Astrocyte (in vitro differentiated cells and primary cell): ENCODE results near the gene TRIO.

ENCODE experiments used
- EZH2 ChIP-seq: IDR thresholded peaks from 2 replicates; pipeline ENCODE4 v1.6.1; 2012; ENCODE audit warnings: mild to moderate bottlenecking, low read length, inconsistent platforms; ENCODE audit not compliant: insufficient read depth
- TF ChIP-seq, protein P1 (sequence below): IDR thresholded peaks from 2 replicates; pipeline ENCODE4 v1.5.1; 2011; ENCODE audit warnings: low read depth, mild to moderate bottlenecking, inconsistent platforms, low read length, moderate library complexity; ENCODE audit not compliant: insufficient read depth

DNA sequence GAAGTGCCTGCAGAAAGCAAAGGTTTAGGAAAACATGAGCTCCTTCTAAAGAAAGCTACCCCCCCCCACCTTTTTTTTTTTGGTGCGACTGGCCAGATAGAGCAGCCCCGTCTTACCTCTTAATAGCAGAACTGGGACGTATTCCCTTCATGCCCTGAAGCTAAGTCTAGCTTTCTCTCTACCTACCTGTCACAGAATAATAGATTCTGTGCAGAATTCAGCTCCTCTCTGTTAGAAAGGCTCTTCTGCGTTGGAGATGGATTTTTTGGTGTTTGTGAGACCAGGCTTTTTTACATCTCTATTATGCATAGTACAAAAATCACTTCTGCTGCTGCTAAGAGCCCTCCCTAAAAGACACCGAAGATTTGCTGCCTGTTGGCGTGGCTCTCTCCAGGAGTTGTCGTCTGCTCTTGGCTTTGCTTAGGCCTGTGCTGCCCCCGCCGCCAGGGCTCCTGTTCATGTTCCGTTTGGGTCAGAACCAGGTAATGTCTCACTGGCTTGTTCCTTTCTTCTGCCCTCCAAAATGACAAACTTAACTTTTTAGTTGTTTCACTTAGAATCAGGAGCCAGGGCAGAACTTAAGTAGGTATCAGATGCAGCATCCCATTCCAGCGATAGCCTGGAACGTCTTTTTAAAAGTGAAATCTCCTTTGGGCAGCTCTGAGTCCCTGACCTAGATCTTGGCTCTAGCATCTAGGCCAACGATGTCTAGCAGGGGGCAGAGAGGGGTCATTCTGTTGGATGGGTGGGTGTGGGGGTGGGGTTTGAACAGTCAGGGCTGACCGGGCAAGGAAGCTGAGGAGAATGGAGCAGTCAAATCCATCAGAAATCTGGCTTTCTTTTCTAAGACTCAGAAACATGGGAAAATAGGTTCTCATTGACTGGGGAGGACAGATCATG lies 2.5 kb downstream of the TRIO start:
- TF ChIP-seq, protein P1, sequence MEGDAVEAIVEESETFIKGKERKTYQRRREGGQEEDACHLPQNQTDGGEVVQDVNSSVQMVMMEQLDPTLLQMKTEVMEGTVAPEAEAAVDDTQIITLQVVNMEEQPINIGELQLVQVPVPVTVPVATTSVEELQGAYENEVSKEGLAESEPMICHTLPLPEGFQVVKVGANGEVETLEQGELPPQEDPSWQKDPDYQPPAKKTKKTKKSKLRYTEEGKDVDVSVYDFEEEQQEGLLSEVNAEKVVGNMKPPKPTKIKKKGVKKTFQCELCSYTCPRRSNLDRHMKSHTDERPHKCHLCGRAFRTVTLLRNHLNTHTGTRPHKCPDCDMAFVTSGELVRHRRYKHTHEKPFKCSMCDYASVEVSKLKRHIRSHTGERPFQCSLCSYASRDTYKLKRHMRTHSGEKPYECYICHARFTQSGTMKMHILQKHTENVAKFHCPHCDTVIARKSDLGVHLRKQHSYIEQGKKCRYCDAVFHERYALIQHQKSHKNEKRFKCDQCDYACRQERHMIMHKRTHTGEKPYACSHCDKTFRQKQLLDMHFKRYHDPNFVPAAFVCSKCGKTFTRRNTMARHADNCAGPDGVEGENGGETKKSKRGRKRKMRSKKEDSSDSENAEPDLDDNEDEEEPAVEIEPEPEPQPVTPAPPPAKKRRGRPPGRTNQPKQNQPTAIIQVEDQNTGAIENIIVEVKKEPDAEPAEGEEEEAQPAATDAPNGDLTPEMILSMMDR, result no peak
- TF ChIP-seq EZH2, result no peak
